Heart left ventricle (tissue), 16 donors: Measurements from ENCODE around the gene MAPK12. TPM values are rescaled to one million over a fixed set of nuclear protein-coding genes. Genes with fewer than 3 reads are reported as not detected.
A peak's percentile ranks its signal among the peaks of the same experiment; 100 is the strongest.

ENCODE experiments used
- ATAC-seq, 4 donors: fragments of 200-7000 bp; cut with Tn5 transposase; one replicate each; pipeline ENCODE4 v1.9.1; 2020 to 2022; ENCODE audit warnings: moderate library complexity in 4 of 4, mild to moderate bottlenecking in 3 of 4, moderate number of reproducible peaks in 1 of 4
- DNase-seq, 5 donors: peaks; one replicate each; pipeline ENCODE4 v3.0.0-alpha.2; 2020
- H3K27ac ChIP-seq, 12 donors: fragments of 200-600 bp; sonication (generic) in 4 of 12; one replicate each; pipeline versions ENCODE4 v1.5.0 to v1.8.0; 2016 to 2022; ENCODE audit warnings: mild to moderate bottlenecking in 2 of 12
- H3K27me3 ChIP-seq, 9 donors: fragments of 200-600 bp; sonication (generic) in 2 of 9; one replicate each; pipeline versions ENCODE4 v1.5.1 to v1.8.0; 2016 to 2022; ENCODE audit warnings: mild to moderate bottlenecking in 3 of 9
- H3K36me3 ChIP-seq, 9 donors: fragments of 200-600 bp; sonication (generic) in 2 of 9; one replicate each; pipeline versions ENCODE4 v1.5.0 to v1.8.0; 2018 to 2022; ENCODE audit warnings: mild to moderate bottlenecking in 2 of 9
- H3K4me1 ChIP-seq, 12 donors: fragments of 200-600 bp; sonication (generic) in 4 of 12; one replicate each; pipeline versions ENCODE4 v1.5.0 to v1.8.0; 2016 to 2022; ENCODE audit warnings: mild to moderate bottlenecking in 3 of 12
- H3K4me3 ChIP-seq, 12 donors: fragments of 200-600 bp; sonication (generic) in 4 of 12; one replicate each; pipeline versions ENCODE4 v1.5.0 to v1.8.0; 2017 to 2022; ENCODE audit warnings: mild to moderate bottlenecking in 9 of 12, moderate library complexity in 4 of 12
- H3K9me3 ChIP-seq, 12 donors: fragments of 200-600 bp; sonication (generic) in 4 of 12; one replicate each; pipeline versions ENCODE4 v1.5.0 to v1.8.0; 2016 to 2022; ENCODE audit warnings: mild to moderate bottlenecking in 1 of 12
- CTCF ChIP-seq, 12 donors: fragments of 200-600 bp; sonication (generic) in 4 of 12; IDR thresholded peaks; one replicate each; pipeline versions ENCODE4 v1.5.0 to v1.8.0; 2018 to 2022; ENCODE audit warnings: antibody characterized with exemption in 12 of 12, mild to moderate bottlenecking in 5 of 12
- POLR2A ChIP-seq, 2 donors: fragments of 450-650 bp; IDR thresholded peaks; one replicate each; pipeline ENCODE4 v1.6.1; 2017; ENCODE audit warnings: antibody characterized with exemption in 2 of 2, mild to moderate bottlenecking in 2 of 2, moderate library complexity in 2 of 2
- WGBS, 4 donors: extraction: QIAGEN DNeasy Blood & Tissue Kit in 2 of 4; methylation state at CpG; one replicate each; pipeline versions ENCODE4 v1.1.5 to v1.1.7; 2013 to 2018; 5-methylcytosine and 5-hydroxymethylcytosine counted together
- intact Hi-C, 10 donors: fragments of 100-400 bp; cut with DNase I; formaldehyde crosslinking; loops; one replicate each; pipeline versions ENCODE4 v1.11.1 to v1.14.2; 2022
- long read RNA-seq, 3 donors: library from polyadenylated mRNA; unstranded; transcript quantifications; one replicate each; pipeline ENCODE4 v2.0.0, GENCODE V29; 2020 to 2021
- polyA plus RNA-seq, 2 donors: library from polyadenylated mRNA; stranded (reverse); fragments of 200-250 nt; gene quantifications; one replicate each; pipeline ENCODE4 v1.2.3, GENCODE V29; 2013
- total RNA-seq, 9 donors: library from RNA; depleted of rRNA in 2 of 9; stranded (reverse); fragments of >200 nt in 2 of 9; fragmentation: NEBNext Ultra II Directional in 3 of 9; extraction: Animal tissue kit (Norgen Biotek cat#: 25700) in 3 of 9; gene quantifications; one replicate each; pipeline versions ENCODE4 v1.1.0 to v1.2.4, GENCODE V29; 2016 to 2023
- donor health status: ischemic (EF 13 %, LVEDD 7.1; RV severe dilation, severe dysfunction).
- donor health status: healthy with polysubstance abuse.
- donor health status: DM: no; HTN: yes; CAD: no.
- donor health status: DM: no; HTN: no; CAD: no.
- donor health status: ischemic (EF 25% LVEDD 6.9; RV normal size, moderate dysfunction).
- donor health status: ischemic (EF 25% LVEDD 5.7; RV mildly dilated, moderate dysfunction).
- donor health status: healthy.
- donor health status: DM: yes; HTN: yes; CAD: no.
- donor health status: ischemic (EF 35%, LVEDD 5.7; RV mildly dilated, moderate dysfunction).
- donor health status: nonischemic (EF 11% LVEDD 7.7; RV severe dilation, severe dysfunction).
- donor health status: DM: yes; HTN: yes; CAD: no.
- donor health status: PGD.
- donor health status: ischemic (EF 29% LVEDD 5.4; RV normal size, mild dysfunction).
- donor health status: nonischemic (EF 23%, LVEDD 6.1; RV moderate dilation, normal function).

MAPK12 gene
- total RNA-seq (10 to 100 TPM; 12.2 to 18.0 (median 15.5) TPM), polyA plus RNA-seq (10 to 100 TPM; 11.6 to 17.9 TPM)
- long read RNA-seq, donor 1, transcript MAPK12-201 (12 exons, 1,918 nt): major isoform, 30 of 53 reads
- long read RNA-seq, donor 1, partial matches to known transcripts: 2 of 53 reads
- long read RNA-seq, donor 1, other reads (novel, unspliced or antisense): 16 of 53 reads
- long read RNA-seq, donor 2, transcript MAPK12-201 (12 exons, 1,918 nt): major isoform, 6 of 61 reads
- long read RNA-seq, donor 2, partial matches to known transcripts: 38 of 61 reads
- long read RNA-seq, donor 2, other reads (novel, unspliced or antisense): 14 of 61 reads
- long read RNA-seq, donor 3, transcript MAPK12-201 (12 exons, 1,918 nt): major isoform, 29 of 65 reads
- long read RNA-seq, donor 3, partial matches to known transcripts: 8 of 65 reads
- long read RNA-seq, donor 3, other reads (novel, unspliced or antisense): 25 of 65 reads

DNA sequence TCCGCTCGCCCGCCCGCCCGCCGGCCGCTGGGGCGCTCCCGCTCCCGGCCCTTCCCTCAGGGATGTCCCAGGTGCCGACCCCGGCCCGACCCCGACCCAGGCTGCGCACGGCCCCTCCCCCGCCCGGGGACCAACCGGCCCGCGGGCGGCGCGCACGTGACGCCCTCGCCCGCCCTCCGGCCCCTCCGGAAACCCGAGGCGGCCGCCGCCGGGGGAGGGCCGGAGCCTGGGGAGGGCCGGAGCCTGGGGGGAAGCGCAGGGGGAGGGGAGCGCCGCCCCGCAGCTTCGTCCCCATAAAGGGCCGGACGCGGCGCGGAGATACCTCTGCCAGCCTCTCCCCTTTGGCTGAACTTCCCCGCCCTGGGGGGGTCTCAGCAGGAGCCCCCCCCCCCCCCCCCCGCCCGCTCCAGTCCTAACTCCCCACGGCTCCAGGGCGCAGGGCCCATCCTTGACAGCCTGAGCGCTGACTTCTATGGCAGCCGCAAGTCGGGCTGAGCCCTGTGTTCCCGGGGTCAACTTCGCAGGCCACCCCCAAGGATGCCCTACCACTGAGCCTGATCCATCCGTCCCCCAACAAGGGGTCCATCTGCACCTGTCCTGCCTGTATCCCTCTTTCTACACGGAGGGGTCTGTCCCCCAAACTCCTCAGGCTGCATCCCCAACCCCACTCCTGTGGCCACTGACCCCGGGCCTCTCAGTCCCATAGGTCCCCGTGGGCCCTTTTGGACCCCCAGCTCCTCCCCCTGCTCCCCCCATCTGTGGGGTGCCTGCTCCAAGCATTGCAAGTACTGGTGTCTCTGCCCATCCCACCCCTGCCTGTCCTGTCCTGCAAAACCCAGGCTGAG is at the start of gene MAPK12:
Gene MAPK12, minus strand, starts transcription at position 69 of the 845 bp plus-strand sequence. CDS start 174 bp downstream, outside the sequence.
- peaks cover 6 to 53% (median 16%) of the 10 kb centered on the region in 12 donors for H3K4me1 ChIP-seq
- peaks cover 0 to 13% (median 0%) of the 10 kb centered on the region in 9 donors for H3K27me3 ChIP-seq
- peak within 1 kb of the TSS; percentile 37 to 84 (median 56) for H3K4me3 ChIP-seq
- WGBS, 4 donors: 4 to 29% (median 9%) methylated on average over 6 to 61 of the region's 61 CpGs
- ATAC-seq: peak in 3 of 4 donors; percentile 26 to 46 (median 44)
- H3K27ac ChIP-seq: peak within 1 kb of the TSS in 11 of 12 donors; percentile 21 to 71 (median 62)
- H3K9me3 ChIP-seq: no peaks in the 10 kb centered on the region
- intact Hi-C loops: no loop called here
- no peak for TF ChIP-seq CTCF (IDR thresholded peaks at IDR 0.05)
- no peak for TF ChIP-seq POLR2A (IDR thresholded peaks at IDR 0.05)
- peaks cover 0 to under 1% (median 0%) of the 10 kb centered on the region in 9 donors for H3K36me3 ChIP-seq
- peak in 3 of 5 donors; percentile 54 to 62 (median 62) for DNase-seq

GRCh38 chr22:50310949-50311444 is 49.5 kb upstream of the MAPK12 start:
- no peaks in the 10 kb centered on the region for H3K9me3 ChIP-seq
- 92 to 93% (median 93%) methylated on average over 11 to 16 of the region's 16 CpGs for WGBS, 4 donors
- intact Hi-C loops: no loop called here
- H3K36me3 ChIP-seq: no peaks in the 10 kb centered on the region
- no peak overlapping the region for H3K4me3 ChIP-seq
- H3K27me3 ChIP-seq: no peaks in the 10 kb centered on the region
- TF ChIP-seq CTCF (IDR thresholded peaks at IDR 0.05) (no peak), POLR2A (IDR thresholded peaks at IDR 0.05) (no peak)
- DNase-seq: peak in 2 of 5 donors; percentile 15 to 63
- H3K27ac ChIP-seq: no peak overlapping the region
- no peak for ATAC-seq
- peaks cover 0 to 49% (median 25%) of the 10 kb centered on the region in 12 donors for H3K4me1 ChIP-seq

GRCh38 chr22:50310031-50310722 is 48.7 kb upstream of the MAPK12 start:
- DNase-seq (peak in 3 of 5 donors; percentile 8 to 53 (median 18)), ATAC-seq (no peak)
- H3K4me1 ChIP-seq: peaks cover 5 to 56% (median 32%) of the 10 kb centered on the region in 12 donors
- 94 to 95% (median 95%) methylated on average over 19 to 21 of the region's 21 CpGs for WGBS, 4 donors
- H3K4me3 ChIP-seq: no peak overlapping the region
- H3K36me3 ChIP-seq: no peaks in the 10 kb centered on the region
- TF ChIP-seq CTCF (IDR thresholded peaks at IDR 0.05) (no peak), POLR2A (IDR thresholded peaks at IDR 0.05) (no peak)
- no peaks in the 10 kb centered on the region for H3K9me3 ChIP-seq
- no peaks in the 10 kb centered on the region for H3K27me3 ChIP-seq
- H3K27ac ChIP-seq: peak overlapping the region in 2 of 12 donors; percentile 74 to 95
- intact Hi-C loops: no loop called here
